ENCODE data around the gene HYAL2.
"Not testable (repeated sequence)": the region's sequence is repeated elsewhere in the genome, so short reads cannot be mapped to it uniquely, and the experiment has no call there.

The HYAL2 gene

GRCh38 chr3:50288387-50289007 lies 34.0 kb downstream of the HYAL2 start:
- DNase-seq: no peak

- no peak for DNase-seq
These were observed 35.3 kb downstream of the HYAL2 start for GRCh38 chr3:50287262-50287661.

GRCh38 chr3:50286322-50287227 lies 36.0 kb downstream of the HYAL2 start:
- DNase-seq: no peak

GRCh38 chr3:50284121-50284520 lies 38.4 kb downstream of the HYAL2 start:
- not testable (repeated sequence) for DNase-seq

DNA sequence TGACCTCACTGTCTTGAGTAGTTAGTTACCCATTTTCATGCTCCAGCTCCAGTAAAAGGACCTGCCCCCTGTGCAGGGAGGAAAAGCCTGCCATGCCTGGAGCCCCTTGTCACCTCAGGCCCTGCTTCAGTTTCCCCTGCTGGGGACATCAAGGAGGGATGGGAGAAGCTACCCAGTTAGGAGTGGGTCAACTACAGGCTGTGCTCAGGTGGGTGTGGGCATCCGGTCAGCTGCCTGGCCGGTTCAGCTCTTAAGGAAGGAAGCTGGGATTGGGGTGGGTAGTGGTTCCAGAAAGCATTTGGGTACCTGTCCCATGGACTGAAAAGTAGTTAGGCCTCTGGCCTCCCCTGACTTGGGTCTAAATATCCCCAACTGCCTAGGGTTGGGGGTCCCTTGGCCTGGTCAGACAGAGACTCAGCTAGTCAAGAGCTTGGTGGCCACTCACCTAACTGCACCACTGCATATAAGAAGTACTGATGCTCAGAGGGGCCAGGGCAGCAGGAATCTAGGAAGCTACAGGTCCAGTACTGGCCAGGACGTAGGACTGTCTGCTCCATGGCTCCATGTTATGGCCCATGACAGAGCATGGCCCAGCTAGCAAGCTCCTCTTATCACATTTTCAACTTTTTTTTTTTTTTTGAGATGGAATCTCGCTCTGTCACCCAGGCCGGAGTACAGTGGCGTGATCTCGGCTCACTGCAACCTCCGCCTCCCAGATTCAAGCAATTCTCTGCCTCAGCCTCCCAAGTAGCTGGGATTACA lies 43.1 kb downstream of the HYAL2 start:
- no peak for DNase-seq

GRCh38 chr3:50278880-50279224 lies 43.7 kb downstream of the HYAL2 start, which contains the start of gene LSMEM2:
Gene LSMEM2 (plus strand): TSS chr3:50279087. CDS start chr3:50279114, 27 bp downstream.
- no peak for DNase-seq

DNA sequence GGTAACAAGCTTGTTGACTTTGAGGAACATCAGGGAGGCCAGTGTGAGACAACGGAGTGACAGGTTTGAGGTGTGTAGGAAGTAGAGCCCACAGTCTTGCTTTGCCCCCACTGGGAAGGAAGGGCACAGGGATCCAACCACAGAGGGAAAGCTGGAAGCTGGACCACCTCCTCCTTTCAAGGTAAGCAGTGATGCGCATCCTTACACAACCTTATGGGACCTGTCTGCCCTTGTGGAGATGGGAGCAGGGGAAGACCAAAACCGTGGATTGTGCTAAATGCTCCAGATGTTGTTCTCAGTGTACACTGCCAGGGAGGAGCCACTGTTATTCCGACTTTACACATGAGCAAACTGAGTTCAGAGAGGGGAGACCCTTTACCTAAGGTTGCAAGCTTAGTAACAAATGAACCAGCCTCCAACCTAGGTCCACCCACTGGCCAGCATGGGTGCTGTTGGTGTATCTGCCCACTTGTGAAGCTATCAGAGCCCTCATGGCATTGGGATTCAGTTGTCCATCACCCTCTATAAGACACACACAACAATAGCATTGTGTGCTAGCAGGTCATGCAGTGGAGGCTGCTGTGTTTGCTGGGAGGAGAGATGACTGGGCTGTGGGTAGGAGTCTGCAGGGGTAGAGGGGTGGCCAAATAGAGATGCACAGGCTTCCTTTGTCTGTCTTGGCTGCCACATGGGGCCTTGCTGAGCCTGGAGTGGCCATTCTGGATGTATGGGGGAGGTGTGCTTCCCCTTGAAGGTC lies 44.2 kb downstream of the HYAL2 start:
- no peak for DNase-seq

DNA sequence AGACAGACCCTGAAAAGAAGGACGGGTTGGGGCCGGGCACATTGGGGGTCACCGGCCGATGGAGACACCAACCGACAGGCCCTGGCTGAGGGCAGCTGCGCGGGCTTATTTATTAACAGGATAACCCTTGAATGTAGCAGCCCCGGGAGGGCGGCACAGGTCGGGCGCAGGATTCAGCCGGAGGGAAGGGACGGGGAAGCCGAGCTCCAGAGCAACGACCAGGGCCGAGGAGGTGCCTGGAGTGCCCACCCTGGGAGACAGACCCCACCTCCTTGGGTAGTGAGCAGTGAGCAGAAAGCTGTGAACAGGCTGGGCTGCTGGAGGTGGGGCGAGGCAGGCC lies 45.8 kb downstream of the HYAL2 start:
- DNase-seq: no peak

DNA sequence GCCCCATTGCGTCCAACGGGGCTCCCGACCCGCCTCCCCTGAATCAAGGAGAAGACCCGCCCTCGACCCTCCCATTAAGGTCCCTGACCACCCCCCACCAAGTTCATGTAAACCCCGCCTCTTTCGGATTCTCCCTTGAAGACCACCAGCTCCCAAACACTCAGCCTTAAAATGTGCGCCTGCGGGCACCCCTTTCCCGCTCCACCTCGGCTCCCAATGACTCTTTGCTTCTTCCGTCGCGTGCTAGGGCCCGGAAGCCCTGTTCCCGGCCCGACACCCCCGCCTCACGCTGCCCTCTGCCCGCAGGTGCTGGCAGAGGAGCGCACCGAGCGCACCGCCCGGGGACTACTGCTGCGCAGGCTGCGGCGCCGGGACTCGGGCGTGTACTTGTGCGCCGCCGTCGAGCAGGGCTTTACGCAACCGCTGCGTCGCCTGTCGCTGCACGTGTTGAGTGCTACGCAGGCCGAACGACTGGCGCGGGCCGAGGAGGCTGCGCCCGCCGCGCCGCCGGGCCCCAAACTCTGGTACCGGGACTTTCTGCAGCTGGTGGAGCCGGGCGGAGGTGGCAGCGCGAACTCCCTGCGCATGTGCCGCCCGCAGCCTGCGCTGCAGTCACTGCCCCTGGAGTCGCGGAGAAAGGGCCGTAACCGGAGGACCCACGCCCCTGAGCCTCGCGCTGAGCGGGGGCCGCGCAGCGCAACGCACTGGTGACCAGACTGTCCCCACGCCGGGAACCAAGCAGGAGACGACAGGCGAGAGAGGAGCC lies 46.4 kb downstream of the HYAL2 start:
- DNase-seq: no peak

DNA sequence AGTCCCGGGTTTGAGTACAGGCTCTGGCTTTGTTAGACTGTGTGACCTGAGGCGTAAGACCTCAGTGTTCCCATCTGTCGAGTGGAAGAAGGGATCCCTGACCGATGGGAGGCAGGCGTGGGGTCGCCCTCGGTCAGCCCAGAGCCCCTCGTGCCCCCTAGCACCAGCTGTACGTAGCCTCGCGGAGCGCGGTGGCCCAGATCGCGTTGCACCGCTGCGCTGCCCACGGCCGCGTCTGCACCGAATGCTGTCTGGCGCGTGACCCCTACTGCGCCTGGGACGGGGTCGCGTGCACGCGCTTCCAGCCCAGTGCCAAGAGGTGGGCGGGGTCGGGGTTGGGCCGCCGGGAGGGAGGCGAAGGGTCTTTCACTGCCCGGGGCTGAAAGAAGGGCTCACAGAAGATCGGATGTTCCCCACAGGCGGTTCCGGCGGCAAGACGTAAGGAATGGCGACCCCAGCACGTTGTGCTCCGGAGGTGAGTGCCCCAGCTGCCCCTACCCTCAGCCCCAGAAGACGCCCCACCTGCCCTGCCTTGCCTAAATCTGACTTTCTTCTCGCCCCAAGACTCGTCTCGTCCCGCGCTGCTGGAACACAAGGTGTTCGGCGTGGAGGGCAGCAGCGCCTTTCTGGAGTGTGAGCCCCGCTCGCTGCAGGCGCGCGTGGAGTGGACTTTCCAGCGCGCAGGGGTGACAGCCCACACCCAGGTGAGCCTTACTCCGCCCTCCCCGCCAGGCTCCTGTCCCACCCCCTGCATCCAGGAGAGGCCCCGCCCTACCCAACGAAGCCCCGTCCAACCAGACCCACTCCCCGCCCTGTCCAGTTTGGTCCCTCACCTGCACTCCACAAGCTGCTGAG lies 47.2 kb downstream of the HYAL2 start:
- peak; percentile 71 for DNase-seq

GRCh38 chr3:50274371-50275104 lies 48.0 kb downstream of the HYAL2 start:
- DNase-seq: peak; percentile 58

DNA sequence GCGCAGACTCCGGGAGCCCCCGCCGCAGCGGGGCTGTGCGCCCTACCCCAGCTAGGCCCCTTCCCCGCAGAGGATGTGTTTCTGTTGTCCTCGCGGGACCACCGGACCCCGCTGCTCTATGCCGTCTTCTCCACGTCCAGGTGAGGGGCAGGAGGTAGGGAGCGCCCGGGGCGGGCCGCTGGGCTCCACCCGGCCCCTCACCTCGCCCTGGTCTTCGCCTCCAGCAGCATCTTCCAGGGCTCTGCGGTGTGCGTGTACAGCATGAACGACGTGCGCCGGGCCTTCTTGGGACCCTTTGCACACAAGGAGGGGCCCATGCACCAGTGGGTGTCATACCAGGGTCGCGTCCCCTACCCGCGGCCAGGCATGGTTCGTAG lies 48.9 kb downstream of the HYAL2 start:
- DNase-seq: no peak

DNA sequence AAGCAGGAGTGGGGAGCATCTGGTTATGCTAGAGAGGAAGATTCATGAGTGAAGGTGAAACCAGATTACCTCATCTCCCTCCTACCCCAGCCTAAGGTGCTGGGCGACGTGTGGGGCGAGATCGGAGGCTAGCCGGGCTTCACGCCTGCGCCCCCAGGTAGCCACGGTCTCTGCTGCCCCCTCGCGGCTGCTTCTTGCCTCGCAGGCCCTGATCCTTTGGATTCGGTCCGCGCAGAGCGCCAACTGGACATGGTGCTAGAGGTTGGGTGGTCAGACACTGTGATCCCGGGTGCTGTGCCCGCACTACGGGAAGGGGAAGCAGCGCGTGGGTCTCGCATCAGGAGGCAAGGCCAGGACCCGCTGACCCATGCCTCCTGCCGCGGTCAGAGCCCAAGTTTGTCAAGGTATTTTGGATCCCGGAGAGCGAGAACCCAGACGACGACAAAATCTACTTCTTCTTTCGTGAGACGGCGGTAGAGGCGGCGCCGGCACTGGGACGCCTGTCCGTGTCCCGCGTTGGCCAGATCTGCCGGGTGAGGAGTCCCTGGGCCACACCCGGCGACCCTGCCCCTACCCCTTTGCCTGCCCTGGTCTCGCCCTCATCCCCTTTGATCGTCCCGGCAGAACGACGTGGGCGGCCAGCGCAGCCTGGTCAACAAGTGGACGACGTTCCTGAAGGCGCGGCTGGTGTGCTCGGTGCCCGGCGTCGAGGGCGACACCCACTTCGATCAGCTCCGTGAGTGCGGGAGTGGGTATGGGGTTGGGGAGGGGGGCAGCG lies 49.4 kb downstream of the HYAL2 start:
- peak; percentile 94 for DNase-seq

DNA sequence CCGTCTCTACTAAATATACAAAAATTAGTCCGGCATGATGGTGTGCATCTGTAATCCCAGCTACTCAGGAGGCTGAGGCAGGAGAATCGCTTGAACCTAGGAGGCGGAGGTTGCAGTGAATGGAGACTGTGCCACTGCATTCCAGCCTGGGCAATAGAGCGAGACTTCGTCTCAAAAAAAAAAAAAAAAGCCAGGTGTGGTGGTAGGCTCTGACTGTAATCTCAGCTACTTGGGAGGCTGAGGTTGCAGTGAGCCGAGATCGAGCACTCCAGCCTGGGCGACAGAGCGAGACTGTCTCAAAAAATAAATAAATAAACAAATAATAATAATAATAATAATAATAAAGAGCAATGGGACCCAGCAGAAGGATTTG lies 50.0 kb downstream of the HYAL2 start:
- DNase-seq: not testable (repeated sequence)

GRCh38 chr3:50271314-50271936 lies 51.1 kb downstream of the HYAL2 start:
- DNase-seq: no peak

DNA sequence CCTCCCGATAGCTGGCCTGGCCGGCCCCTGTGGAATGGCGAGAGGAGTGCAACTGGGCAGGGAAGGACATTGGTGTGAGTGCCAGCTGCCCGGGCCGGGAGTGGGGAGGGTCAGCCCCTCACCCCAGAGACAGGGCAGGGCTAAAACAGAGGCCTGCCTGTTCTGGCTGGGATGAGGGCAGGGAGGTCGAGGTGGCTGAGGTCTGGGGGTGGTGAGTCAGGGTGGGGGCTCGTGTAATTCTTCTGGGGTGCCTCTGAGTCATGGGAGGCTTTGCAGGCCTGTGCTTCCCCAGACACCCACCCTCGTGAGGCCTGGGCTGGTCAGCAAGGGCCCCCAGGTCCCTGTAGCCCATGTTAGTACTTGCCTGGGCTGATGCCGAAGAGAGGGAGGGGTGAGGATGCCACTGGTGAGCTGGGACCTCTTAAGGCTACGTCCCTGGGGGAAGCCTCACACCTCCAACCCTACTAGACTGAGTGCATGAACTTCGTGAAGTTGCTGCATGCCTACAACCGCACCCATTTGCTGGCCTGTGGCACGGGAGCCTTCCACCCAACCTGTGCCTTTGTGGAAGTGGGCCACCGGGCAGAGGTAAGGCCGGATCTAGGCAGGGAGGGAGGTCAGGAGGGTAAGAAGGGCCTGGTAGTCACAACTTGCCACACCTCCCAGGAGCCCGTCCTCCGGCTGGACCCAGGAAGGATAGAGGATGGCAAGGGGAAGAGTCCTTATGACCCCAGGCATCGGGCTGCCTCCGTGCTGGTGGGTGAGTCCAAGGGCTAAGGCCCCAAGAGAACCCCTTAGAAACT lies 51.9 kb downstream of the HYAL2 start:
- no peak for DNase-seq

GRCh38 chr3:50269977-50270413 lies 52.5 kb downstream of the HYAL2 start:
- no peak for DNase-seq

GRCh38 chr3:50269460-50269859 lies 53.1 kb downstream of the HYAL2 start:
- DNase-seq: no peak
